Neural crest cell (in vitro differentiated cells): ENCODE results near the gene GRIK1. TPM values are rescaled to one million over a fixed set of nuclear protein-coding genes. Genes with fewer than 3 reads are reported as not detected.

Source experiments
- DNase-seq: peaks from one replicate; pipeline ENCODE4 v3.0.0; 2021; ENCODE audit warnings: low read depth, mixed read lengths, low spot score
- H3K27ac Mint-ChIP-seq: one replicate; pipeline ENCODE4 v1.8.0; 2021; ENCODE audit warnings: mild to moderate bottlenecking, mixed read lengths; ENCODE audit not compliant: unreplicated experiment
- H3K27me3 Mint-ChIP-seq: 2 replicates; pipeline ENCODE4 v1.8.0; 2021; ENCODE audit warnings: low read depth, mild to moderate bottlenecking, mixed read lengths
- H3K36me3 Mint-ChIP-seq: 2 replicates; pipeline ENCODE4 v1.8.0; 2021; ENCODE audit warnings: low read depth, mild to moderate bottlenecking, mixed read lengths
- H3K4me1 Mint-ChIP-seq: 2 replicates; pipeline ENCODE4 v1.8.0; 2021; ENCODE audit warnings: mixed read lengths
- H3K4me3 Mint-ChIP-seq: one replicate; pipeline ENCODE4 v1.8.0; 2021; ENCODE audit warnings: mild to moderate bottlenecking, mixed read lengths
- H3K9me3 Mint-ChIP-seq: 2 replicates; pipeline ENCODE4 v1.8.0; 2021; ENCODE audit warnings: mixed read lengths
- CTCF ChIP-seq: fragments of 200-600 bp; sonication (generic); conservative IDR thresholded peaks from 2 replicates; pipeline ENCODE4 v1.5.0; 2021; ENCODE audit warnings: antibody characterized with exemption, mild to moderate bottlenecking
- total RNA-seq: library from RNA; stranded (reverse); gene quantifications from 2 replicates; pipeline ENCODE4 v1.2.1, GENCODE V29; 2021

The GRIK1 gene
- total RNA-seq, 1 donor from 2014 or later = 0.91 TPM

- Mint-ChIP-seq H3K4me3 (no peak overlapping the region), H3K9me3 (peaks cover 4% of the 10 kb centered on the region), H3K36me3 (peaks cover 3% of the 10 kb centered on the region), H3K4me1 (peaks cover 1% of the 10 kb centered on the region), H3K27ac (no peak overlapping the region), H3K27me3 (no peaks in the 10 kb centered on the region)
- DNase-seq = no peak
- TF ChIP-seq CTCF = no peak
Measured at GRCh38 chr21:29825345-29825744, 114.5 kb downstream of the GRIK1 start.

- Mint-ChIP-seq H3K27me3 (no peaks in the 10 kb centered on the region), H3K36me3 (no peaks in the 10 kb centered on the region), H3K4me3 (no peak overlapping the region), H3K27ac (no peak overlapping the region), H3K4me1 (peaks cover 15% of the 10 kb centered on the region), H3K9me3 (no peaks in the 10 kb centered on the region)
- DNase-seq = no peak
- TF ChIP-seq CTCF = no peak
Measured at GRCh38 chr21:29822064-29822463, 117.7 kb downstream of the GRIK1 start.

GRCh38 chr21:29821230-29821629, 118.6 kb downstream of the GRIK1 start:
- H3K36me3 Mint-ChIP-seq = no peaks in the 10 kb centered on the region
- no peak for TF ChIP-seq CTCF
- H3K4me1 Mint-ChIP-seq = peaks cover 15% of the 10 kb centered on the region
- no peaks in the 10 kb centered on the region for H3K27me3 Mint-ChIP-seq
- no peaks in the 10 kb centered on the region for H3K9me3 Mint-ChIP-seq
- DNase-seq = no peak
- H3K27ac Mint-ChIP-seq = no peak overlapping the region
- H3K4me3 Mint-ChIP-seq = no peak overlapping the region

- Mint-ChIP-seq H3K36me3 (no peaks in the 10 kb centered on the region), H3K27ac (no peak overlapping the region), H3K27me3 (no peaks in the 10 kb centered on the region), H3K4me1 (peaks cover 15% of the 10 kb centered on the region), H3K9me3 (no peaks in the 10 kb centered on the region), H3K4me3 (no peak overlapping the region)
- no peak for TF ChIP-seq CTCF
- no peak for DNase-seq
Measured at GRCh38 chr21:29819675-29820326, 120.0 kb downstream of the GRIK1 start.

- no peak overlapping the region for H3K27ac Mint-ChIP-seq
- H3K9me3 Mint-ChIP-seq = no peaks in the 10 kb centered on the region
- no peak overlapping the region for H3K4me3 Mint-ChIP-seq
- no peak for DNase-seq
- peaks cover 15% of the 10 kb centered on the region for H3K4me1 Mint-ChIP-seq
- no peaks in the 10 kb centered on the region for H3K27me3 Mint-ChIP-seq
- no peak for TF ChIP-seq CTCF
- H3K36me3 Mint-ChIP-seq = no peaks in the 10 kb centered on the region
Measured at GRCh38 chr21:29818383-29818921, 121.3 kb downstream of the GRIK1 start.
